GM18870 (cell line): ENCODE data around the gene SIGLEC1.

ENCODE experiments used
- ATAC-seq: cut with Tn5 transposase; IDR thresholded peaks from one replicate; pipeline ENCODE4 v1.9.1; 2021; ENCODE audit warnings: moderate library complexity; ENCODE audit not compliant: unreplicated experiment

Gene SIGLEC1

DNA sequence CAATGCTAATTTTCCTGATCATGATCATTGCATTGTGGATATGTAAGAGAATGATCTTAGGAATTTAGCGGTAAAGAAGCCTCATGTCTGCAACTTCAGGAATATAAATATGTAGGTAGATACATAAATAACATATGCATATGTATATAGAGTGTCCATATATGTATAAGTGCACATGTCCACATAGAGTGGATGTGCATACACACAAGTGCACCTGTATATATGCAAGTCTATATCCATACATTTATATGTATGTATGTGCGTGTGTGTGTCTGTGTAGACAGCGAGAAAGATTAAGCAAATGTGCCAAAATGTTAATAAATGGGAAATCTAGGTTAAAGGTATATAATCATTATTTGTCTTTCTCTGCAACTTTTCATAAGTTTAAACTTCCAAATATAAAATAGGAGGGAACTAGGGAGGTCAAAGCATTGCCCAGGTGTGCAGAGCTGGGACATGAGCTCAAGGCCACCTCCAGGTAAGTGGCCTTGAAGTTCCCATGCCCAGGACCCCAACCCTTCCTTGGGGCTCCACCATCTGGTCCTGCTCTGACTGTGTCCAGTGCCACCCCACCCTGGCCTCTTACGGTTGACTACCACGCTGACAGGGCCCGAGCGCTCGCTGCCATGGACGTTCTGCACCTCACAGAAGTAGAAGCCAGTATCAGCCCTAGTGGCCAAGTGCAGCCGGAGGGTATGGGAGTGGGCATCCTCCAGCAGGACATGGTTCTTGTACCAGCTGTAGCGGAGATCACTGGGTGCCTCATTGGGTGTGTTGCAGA lies 9.6 kb downstream of the SIGLEC1 start:
- ATAC-seq: no peak

DNA sequence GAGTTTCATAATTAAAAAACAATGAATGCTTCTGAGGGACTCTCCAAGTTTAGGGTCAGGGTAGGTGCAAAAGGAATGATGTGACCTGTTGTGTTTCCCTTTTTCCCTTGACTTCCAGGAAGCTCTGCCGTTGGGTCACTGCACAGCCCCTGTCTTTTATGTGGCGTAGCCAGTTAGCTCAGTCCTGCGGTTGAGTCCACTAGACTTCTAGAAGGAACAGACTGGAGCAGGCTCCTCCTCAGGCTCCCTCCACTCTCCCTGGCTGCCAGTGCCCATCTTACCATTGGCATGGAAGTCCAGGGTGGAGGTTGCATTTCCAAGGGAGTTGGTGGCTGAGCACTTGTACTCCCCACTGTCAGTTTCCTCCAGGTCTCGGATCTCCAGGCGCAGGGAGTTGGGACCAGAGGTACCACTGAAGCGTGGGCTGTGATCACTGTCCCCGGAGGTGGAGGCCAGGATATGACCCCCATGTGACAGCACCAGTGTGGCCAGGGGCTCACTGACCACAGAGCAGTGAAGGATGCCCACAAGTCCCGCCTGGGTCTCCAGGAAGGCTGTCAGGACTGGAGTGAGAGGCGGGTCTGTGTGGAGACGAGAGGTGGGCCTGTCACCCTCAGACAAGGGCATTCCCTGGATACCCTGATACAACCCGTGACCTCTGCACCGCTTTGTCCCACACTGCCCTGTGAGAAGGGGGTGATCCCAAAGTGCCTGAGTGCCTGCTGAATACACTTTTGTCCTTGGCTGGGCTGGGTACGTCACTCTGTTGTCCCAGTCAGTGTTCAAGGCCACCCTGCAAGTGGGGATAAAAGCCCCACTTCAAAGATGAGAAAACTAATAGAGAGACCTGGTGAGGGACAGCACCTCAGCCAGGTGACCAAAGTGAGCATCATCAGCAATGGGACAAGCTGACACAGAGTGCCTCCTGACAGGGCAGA lies 11.1 kb downstream of the SIGLEC1 start:
- ATAC-seq: no peak

DNA sequence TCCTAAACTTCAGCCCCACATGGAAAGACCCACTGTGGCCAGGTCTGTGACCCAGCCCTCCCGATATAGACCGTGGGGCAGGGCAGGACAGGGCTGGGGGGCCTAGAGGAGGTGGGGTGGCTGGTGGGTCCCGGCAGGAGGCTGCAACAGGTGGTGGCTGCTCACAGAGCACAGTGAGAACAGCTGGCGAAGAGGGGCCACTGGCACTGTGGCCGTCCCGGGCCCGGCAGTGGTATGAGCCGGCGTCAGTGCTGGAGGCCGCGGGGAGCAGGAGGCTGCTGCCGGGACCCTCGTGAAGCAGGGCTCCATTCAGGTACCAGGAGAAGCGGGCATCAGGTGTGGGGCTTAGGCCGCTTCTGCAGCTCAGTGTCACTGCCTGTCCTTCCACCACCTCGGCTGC lies 13.4 kb downstream of the SIGLEC1 start:
- ATAC-seq: no peak

DNA sequence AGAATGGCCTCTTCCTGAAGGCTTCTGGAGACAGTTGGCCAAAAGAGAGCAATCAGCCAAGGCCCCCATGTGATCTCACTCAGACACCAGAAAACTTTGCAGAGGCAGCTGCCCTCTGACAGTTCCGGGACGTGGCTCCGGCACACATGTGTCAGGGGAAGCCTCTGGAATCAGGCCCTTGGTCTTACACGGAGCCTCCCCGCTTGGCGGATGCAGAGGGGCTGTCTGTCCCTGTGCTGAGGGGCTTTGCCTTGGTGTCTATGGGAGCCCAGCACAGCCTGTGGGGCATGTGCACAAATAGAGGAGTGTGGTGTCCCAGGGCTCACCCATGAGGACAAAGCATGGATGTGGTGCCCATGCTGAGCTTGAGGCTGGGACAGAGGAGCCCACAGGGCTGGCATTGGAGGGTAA lies 13.8 kb downstream of the SIGLEC1 start:
- no peak for ATAC-seq

DNA sequence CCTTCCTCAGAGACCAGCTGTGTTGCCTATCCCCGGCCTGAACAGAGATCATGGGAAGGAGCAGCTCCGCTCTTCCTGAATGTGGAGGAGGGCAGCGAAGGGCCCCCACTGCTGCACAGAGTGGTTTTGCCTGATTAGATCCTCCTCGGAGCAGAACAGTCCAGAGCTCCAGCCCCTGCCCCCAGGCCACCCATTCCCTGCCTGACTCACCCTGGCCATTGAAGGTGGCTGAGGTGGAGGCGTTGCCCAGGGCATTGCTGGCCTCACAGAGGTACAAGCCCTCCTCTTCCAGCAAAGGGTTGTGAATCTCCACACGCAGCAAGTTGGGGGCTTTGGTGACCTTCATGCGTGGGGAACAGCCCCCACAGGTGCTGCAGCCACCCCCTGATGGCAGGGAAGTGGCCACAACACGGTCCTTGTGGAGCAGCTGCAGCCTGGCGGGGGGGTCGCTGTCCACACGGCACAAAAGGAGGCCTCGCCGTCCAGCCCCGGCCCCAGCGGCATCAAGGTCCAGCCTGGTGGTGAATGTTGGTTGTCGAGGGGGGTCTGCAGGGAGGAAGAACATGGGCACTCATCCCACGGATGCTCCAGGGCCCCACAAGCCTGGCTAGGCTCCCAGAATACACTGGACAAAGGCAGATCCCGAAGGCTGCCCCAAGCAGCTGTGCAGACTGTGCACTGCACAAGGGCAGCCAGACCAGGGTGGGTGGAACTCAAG lies 14.7 kb downstream of the SIGLEC1 start:
- no peak for ATAC-seq

DNA sequence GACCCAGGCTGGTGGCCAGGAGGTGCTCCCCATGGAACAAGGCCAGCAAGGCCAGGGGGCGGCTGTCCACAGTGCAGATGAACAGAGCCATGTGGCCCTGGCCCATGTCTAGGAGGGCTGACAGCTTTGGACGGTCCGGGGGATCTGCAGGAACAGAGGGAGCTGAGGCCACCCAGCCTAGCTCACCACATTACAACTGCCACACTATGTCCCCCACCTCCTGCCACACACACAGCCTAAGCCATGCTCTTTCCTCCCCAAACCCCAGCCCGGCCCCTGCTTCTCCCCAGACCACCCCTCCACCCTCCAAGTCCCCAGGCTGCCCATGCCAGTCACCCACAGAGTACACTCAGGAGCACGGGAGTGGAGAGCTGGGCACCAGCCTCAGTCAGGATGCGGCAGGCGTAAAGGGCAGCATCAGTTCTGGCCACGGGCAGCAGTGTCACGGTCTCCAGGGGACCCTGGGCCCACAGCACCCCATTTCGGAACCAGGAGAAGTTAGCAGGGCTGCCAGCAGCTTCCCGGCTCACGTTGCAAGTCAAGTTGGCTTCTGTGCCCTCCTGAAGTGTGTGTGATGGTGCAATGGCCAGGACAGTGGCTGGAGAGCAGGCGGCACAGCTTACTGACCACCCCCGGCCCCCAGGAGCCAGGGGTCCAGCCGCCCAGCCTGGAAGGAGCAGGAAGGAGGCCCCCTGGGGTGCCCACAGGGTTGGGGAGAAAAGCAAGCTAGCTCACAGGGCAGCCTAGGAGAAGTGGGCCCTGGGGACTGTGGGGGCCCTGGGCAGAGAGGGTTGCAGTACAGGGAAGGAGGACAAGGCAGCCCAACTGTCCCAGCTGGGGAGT lies 15.4 kb downstream of the SIGLEC1 start:
- no peak for ATAC-seq

DNA sequence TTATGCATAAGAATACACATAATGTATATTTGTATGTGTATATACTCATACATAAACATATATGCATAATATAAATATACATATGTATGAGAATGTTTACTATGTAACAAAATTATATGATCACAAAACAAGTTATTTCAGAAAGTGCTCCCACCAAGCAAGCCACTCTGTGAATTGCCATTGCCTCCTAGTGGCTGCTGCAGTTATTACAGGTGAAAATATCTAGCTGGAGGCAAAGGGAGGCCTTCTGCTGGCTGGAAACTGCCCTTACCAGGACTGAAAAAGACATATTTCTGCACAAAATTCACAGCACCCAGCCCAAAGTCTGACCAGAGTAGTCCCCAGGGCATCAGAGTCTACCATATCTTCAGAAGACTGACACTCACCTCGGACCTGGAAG lies 16.2 kb downstream of the SIGLEC1 start:
- ATAC-seq: no peak

DNA sequence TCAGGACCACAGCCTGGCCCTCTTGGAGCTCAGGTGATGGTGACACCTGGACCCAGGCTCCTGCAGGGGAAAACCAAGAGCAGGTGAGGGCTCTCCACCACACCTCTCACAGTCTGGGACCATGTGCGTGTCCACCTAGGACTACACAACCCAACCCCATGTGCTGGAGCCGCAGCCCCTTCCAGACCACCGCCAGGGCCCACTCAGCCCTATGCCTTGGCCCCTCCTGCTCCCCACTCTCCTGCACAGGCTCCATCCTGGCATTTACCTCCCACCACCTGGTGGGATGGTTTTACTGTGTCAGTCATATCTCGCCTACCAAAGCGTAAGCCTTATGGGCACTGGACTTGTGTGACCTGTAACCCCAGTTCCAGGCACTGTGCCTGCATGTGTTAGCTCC lies 17.5 kb downstream of the SIGLEC1 start:
- no peak for ATAC-seq

DNA sequence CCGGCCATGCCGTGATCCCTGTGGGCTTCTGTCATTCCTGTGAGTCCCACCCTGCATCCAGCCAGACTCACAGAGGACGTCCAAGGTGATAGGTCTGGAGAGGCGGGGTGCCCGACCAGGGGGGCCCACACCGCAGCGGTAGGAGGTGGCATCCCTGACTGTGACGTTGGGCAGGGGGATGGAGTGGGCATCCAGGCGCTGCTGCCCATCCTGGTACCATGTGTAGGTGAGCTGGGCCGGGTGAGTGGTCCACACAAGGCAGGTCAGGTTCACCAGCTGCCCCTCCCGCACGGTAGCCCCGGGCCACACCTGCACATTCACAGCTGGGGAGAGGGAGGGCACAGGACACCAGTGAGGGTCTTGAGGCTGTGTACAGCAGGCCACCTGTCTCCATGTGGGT lies 19.0 kb downstream of the SIGLEC1 start:
- ATAC-seq: no peak

DNA sequence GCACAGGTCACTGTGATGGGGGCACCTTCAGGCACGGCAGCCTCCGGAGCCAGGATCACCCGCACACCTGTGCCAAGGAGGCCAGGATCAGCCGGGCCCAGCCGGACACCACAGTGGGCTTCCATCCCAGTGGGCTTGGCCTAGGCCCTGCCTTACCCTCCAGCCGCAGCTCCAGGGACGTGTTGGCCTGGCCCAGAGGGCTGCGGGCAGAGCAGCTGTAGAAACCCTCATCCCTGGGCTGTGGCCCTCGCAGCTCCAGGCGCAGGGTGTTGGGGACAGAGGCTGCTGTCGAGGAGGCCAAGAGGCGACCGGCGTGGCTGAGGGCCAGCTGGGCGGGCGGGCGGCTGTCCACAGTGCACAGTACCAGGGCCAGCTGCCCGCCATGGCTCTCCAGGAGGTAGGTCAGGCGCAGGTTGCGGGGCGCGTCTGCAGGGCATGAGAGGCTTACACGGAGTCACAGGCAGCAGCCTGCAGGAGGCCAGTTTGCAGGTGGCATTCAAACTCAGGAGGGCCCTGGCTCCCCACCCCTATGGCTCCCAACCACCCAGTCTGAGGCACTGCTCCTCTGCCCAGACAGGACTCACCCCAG lies 19.6 kb downstream of the SIGLEC1 start:
- no peak for ATAC-seq

DNA sequence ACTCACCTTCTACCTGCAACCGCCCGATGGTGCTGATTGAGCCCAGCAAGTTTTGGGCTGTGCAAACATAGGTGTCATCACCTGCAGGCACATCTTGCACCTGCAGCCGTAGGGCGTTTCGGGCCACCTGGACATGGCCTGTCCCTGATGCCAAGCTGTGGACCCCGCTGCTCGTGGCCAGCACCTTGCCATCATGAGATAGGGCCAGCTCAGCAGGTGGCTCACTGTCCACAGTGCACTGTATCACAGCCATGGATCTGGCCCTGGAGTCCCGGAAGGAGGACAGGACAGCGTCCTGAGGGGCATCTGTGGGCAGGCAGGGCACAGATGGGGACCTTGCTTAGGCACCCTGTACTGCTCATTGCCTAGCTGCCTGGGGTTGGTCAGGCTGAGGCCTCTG lies 20.5 kb downstream of the SIGLEC1 start:
- no peak for ATAC-seq

DNA sequence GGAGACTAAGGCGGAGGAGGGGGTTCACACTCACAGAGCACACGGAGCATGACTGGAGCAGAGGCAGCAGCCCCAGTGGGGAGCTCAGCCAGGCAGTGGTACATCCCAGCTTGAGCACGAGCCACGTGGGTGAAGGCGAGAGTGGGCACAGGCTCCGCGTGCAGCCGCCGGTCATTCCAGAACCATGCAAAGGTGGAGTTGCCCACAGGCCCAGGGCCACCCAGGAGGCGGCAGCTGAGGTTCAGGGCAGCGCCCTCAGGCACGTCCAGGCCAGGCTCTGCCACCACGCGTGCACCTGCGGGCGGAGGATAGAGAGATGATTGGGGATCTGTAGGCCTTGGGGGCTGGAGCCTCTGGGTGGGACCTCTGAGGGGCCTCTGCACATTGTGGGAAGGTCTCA lies 21.1 kb downstream of the SIGLEC1 start:
- ATAC-seq: no peak

DNA sequence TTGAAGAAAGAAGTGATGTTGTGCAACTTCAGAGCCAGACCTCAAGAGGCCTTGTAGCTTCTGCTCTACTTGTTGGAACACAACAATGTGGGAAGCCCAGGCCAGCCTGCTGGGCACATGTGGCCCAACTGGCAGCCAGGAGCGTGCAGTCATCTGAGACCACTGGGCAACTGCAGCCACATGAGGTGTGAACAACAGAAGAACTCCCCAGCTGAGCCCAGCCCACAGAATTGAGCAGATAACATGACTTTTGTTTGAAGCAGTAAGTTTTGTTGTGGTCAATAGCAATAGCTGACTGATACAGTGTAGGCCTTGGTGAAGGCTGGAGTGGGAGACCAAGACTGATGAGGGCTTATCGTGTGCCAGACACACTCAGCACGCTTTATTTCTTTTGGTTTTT lies 22.0 kb downstream of the SIGLEC1 start:
- no peak for ATAC-seq

DNA sequence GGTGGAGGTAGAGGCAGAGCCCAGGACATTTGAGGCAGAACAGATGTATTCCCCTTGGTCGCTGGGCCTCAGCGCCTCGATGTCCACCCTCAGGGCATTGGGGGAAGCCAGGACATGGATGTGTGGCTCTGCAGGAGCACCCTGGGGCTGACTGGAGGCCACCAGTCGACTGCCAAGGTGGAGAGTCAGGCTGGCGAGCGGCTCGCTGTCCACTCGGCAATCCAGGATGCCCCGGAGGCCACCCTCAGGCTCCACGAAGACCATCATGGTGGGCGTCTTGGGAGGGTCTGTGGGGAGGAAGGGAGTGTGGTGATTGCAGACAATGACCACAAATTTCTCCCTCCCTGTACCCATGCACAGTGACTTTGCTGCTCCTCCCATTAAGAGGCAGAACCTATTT lies 22.4 kb downstream of the SIGLEC1 start:
- ATAC-seq: no peak

DNA sequence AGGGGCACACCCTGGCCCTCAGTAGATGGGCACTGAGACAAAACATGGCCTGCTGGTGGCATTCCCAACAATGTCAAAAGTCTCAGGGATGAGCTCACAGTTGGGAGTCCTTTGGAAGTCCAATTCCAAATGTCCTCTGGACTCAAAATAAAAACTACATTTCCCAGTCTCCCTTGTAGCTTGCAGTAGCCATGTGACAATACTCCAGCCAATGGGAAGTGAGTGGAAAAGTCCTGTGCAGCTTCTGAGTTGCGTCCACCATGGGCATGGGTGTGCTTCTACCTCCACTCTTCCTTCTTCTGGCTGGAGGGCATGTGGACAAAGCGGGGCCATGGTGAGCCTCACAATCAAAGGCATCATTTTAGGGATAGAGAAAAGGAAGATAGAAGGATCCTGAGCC lies 24.7 kb downstream of the SIGLEC1 start:
- no peak for ATAC-seq

DNA sequence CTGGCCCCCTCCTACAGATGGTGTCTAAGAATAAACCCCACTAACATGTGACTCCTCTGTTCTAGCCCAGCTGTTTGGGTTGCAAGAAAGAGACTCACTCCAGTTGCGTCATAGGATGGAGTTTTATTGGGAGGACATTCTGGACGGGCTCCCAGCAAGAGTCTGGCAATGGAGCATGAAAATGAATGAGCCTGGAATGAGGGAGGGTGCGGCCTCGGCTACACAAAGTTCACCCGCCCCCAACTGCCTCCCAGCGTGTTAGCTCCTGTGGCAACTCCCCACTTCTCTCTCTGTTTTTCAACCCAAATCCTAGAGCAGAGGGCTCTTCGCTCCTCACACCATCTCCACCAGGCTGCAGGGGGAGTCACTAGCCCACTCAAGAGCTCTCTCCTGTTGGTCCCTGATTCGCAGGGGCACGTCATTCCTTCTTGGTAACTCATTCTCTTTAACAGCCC lies 25.5 kb downstream of the SIGLEC1 start:
- no peak for ATAC-seq

DNA sequence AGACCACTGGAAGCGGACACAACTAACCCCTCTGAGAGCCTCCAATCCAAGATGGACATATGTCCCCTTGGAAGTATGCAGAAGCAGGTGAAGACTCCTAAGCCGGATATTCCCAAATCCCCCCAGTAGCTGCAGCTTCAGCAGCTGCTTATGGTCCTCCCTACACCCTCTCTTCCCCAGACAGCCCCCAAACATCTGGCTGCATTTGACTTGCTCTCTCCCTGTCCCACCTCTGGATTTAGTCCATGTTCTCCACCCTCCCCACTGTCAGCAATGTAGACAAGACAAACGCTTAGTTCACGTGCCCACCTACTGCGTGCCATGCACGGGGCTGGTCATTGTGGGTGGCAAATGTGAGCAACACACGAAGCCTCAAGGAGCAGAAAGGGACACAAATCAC lies 26.0 kb downstream of the SIGLEC1 start:
- ATAC-seq: no peak

DNA sequence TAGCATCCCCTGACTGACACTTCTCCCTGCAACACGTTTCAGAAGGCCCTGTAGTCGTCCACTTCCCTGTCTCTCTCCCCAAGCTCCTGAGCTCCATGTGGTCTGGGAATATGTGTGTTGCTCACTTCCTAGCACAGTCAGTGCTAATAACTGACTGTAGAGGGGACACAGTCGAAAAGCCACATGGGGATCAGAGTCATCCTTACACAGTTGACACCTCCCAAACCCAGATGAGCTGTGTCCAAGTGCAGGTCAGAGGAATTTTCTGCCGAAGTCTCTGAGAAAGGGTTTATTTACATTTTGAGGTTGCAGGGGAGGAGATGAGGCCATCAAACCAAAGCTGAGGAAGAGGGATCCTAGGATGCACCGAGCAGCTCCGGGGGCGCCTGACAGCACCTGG lies 27.1 kb downstream of the SIGLEC1 start:
- ATAC-seq: no peak

DNA sequence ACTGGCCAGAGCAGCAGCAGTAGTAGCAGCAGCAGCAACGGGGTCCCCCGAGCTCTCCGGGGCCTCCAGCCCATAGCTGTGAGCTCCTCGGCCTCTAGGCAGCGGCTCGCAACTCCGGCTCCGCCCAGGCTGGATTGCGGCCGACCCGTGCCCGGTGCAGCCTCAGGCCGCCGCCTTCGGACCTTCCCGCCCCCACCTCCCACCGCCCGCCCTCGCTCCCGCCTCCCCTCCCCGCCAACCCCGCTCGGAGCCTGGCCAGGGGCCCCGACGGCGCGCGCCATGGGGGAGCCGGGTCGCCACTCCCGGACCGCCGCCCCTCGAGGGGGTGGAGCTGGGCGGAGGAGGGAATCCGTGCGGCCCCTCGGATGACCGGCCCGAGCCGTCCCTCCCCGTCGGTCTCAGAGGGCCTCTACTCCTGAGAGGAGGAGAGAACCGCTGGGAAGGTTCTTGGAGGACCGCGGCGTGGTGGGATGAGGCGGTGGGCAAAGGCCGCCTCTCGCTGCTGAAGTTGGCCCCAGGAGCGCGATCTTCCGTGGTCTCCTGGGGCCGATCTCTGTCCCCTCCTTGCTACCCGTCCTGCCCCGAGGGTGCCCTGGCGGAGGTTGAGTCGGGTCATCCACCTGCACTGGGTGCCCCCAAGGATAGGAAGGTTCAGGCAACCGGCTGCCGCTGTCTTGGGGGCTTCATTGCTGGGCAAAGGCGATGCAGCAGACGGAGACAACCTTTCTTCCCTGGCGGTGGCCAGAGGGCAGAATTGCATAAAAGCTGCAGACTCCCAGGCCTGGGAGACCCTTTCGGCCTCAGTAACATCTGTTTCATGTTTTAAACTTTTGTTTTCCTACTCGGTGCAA lies 30.2 kb downstream of the SIGLEC1 start, which contains the start of gene ADAM33:
Gene ADAM33 (minus strand): TSS at position 80 of the 851 bp plus-strand sequence. CDS start 6 bp downstream, at position 74.
- ATAC-seq: no peak
